Osteocyte (in vitro differentiated cells): ENCODE data around the gene ZNF428. TPM values are rescaled to one million over a fixed set of nuclear protein-coding genes. Genes with fewer than 3 reads are reported as not detected.

ENCODE experiments used
- DNase-seq: peaks from one replicate; pipeline ENCODE4 v3.0.0; 2021; ENCODE audit warnings: mixed read lengths; ENCODE audit not compliant: unreplicated experiment; ENCODE audit errors: extremely low spot score
- H3K27ac Mint-ChIP-seq: one replicate; pipeline ENCODE4 v1.8.0; 2021; ENCODE audit warnings: mild to moderate bottlenecking, mixed read lengths; ENCODE audit not compliant: unreplicated experiment
- H3K27me3 Mint-ChIP-seq: one replicate; pipeline ENCODE4 v1.8.0; 2021; ENCODE audit warnings: mixed read lengths; ENCODE audit not compliant: unreplicated experiment
- H3K36me3 Mint-ChIP-seq: one replicate; pipeline ENCODE4 v1.8.0; 2021; ENCODE audit warnings: mixed read lengths; ENCODE audit not compliant: unreplicated experiment
- H3K4me1 Mint-ChIP-seq: one replicate; pipeline ENCODE4 v1.8.0; 2021; ENCODE audit warnings: mixed read lengths; ENCODE audit not compliant: unreplicated experiment
- H3K4me3 Mint-ChIP-seq: one replicate; pipeline ENCODE4 v1.8.0; 2021; ENCODE audit warnings: mild to moderate bottlenecking, moderate library complexity, mixed read lengths; ENCODE audit not compliant: unreplicated experiment
- H3K9me3 Mint-ChIP-seq: one replicate; pipeline ENCODE4 v1.8.0; 2021; ENCODE audit warnings: mixed read lengths; ENCODE audit not compliant: unreplicated experiment
- CTCF ChIP-seq: fragments of 200-600 bp; sonication (generic); IDR thresholded peaks from 2 replicates; pipeline ENCODE4 v1.5.0; 2021; ENCODE audit warnings: antibody characterized with exemption, mild to moderate bottlenecking, moderate library complexity
- total RNA-seq: library from RNA; stranded (reverse); gene quantifications from 2 replicates; pipeline ENCODE4 v1.2.1, GENCODE V29; 2021

ZNF428 gene
- total RNA-seq, 1 donor from 2014 or later, result 74.1 TPM

- Mint-ChIP-seq H3K27me3 (no peaks in the 10 kb centered on the region), H3K4me3 (peak overlapping the region; percentile 98), H3K27ac (peak overlapping the region; percentile 99), H3K9me3 (no peaks in the 10 kb centered on the region), H3K4me1 (peaks cover 30% of the 10 kb centered on the region), H3K36me3 (peaks cover 11% of the 10 kb centered on the region)
- no peak for DNase-seq
- no peak for TF ChIP-seq CTCF
These were observed 21.6 kb downstream of the ZNF428 start for GRCh38 chr19:43597876-43598275.

DNA sequence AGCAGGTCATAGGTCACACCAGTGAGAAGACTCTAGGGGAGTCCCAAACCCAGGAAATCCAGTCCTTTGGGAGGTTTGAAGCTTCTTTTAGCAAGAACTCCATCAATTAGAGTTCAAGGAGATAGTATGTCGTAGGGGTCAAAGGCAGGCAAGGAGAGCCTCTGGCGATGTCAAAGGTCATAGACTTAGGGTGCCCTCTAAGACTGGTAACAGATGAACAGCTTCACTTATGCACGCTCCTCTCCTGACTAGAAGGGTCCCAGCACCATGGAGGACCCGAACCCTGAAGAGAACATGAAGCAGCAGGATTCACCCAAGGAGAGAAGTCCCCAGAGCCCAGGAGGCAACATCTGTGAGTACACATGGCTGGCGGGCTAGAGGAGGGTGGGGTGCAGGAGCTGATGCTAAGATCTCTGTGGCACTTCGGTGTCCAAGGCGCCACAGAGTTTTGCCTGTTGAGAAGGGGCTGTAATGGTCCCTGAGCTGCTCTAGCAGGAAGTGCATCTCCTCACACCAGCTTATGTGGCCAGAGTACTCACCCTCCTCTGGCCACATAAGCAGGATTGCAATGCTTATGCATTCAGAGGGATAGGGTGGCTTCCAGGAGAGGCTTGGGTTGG lies 22.5 kb downstream of the ZNF428 start:
- no peaks in the 10 kb centered on the region for H3K27me3 Mint-ChIP-seq
- H3K36me3 Mint-ChIP-seq, result peaks cover 15% of the 10 kb centered on the region
- peaks cover 30% of the 10 kb centered on the region for H3K4me1 Mint-ChIP-seq
- H3K4me3 Mint-ChIP-seq, result peak overlapping the region; percentile 98
- H3K9me3 Mint-ChIP-seq, result no peaks in the 10 kb centered on the region
- TF ChIP-seq CTCF, result no peak
- no peak for DNase-seq
- peak overlapping the region; percentile 99 for H3K27ac Mint-ChIP-seq

GRCh38 chr19:43595999-43596841 lies 23.2 kb downstream of the ZNF428 start, which contains the start of the genes IRGQ and ZNF576:
Gene IRGQ, minus strand, starts transcription at chr19:43596134. Its CDS starts 796 bp downstream, at chr19:43595338.
Gene ZNF576, plus strand, starts transcription at chr19:43596595. Its CDS starts 514 bp downstream, at chr19:43597109.
- Mint-ChIP-seq H3K36me3 (peaks cover 15% of the 10 kb centered on the region), H3K27ac (peak within 1 kb of the TSS; percentile 99), H3K4me3 (peak within 1 kb of the TSS; percentile 98), H3K9me3 (no peaks in the 10 kb centered on the region), H3K4me1 (peaks cover 30% of the 10 kb centered on the region), H3K27me3 (no peaks in the 10 kb centered on the region)
- DNase-seq, result peak; percentile 100
- TF ChIP-seq CTCF, result no peak

- Mint-ChIP-seq H3K27ac (peak overlapping the region; percentile 99), H3K9me3 (no peaks in the 10 kb centered on the region), H3K4me3 (peak overlapping the region; percentile 98), H3K36me3 (peaks cover 21% of the 10 kb centered on the region), H3K27me3 (no peaks in the 10 kb centered on the region), H3K4me1 (peaks cover 30% of the 10 kb centered on the region)
- no peak for TF ChIP-seq CTCF
- no peak for DNase-seq
These were observed 23.8 kb downstream of the ZNF428 start for GRCh38 chr19:43595605-43595998.
